Measurements from ENCODE around the gene OCA2.

Gene OCA2

GRCh38 chr15:27885201-27885600, 213.9 kb downstream of the OCA2 start:
- DNase-seq: no peak
- Histone ChIP-seq H3K9me3 (ENCODE audit: severe bottlenecking) (no peaks in the 10 kb centered on the region), H3K27ac (no peak overlapping the region), H3K27me3 (ENCODE audit: insufficient read depth, low read depth, severe bottlenecking) (no peaks in the 10 kb centered on the region), H3K4me3 (ENCODE audit: low read depth, low read length) (no peak overlapping the region), H3K36me3 (no peaks in the 10 kb centered on the region)
- TF ChIP-seq CTCF (IDR thresholded peaks at IDR 0.05; ENCODE audit: low read depth, low read length): no peak

GRCh38 chr15:27884726-27885125, 214.4 kb downstream of the OCA2 start:
- no peaks in the 10 kb centered on the region for H3K9me3 ChIP-seq (ENCODE audit: severe bottlenecking)
- no peak for DNase-seq
- no peak for TF ChIP-seq CTCF (IDR thresholded peaks at IDR 0.05; ENCODE audit: low read depth, low read length)
- H3K4me3 ChIP-seq (ENCODE audit: low read depth, low read length): no peak overlapping the region
- no peaks in the 10 kb centered on the region for H3K36me3 ChIP-seq
- H3K27ac ChIP-seq: no peak overlapping the region
- no peaks in the 10 kb centered on the region for H3K27me3 ChIP-seq (ENCODE audit: insufficient read depth, low read depth, severe bottlenecking)

GRCh38 chr15:27878841-27879240, 220.3 kb downstream of the OCA2 start:
- no peaks in the 10 kb centered on the region for H3K36me3 ChIP-seq
- TF ChIP-seq CTCF (IDR thresholded peaks at IDR 0.05; ENCODE audit: low read depth, low read length): no peak
- no peak overlapping the region for H3K27ac ChIP-seq
- DNase-seq: no peak
- H3K4me3 ChIP-seq (ENCODE audit: low read depth, low read length): no peak overlapping the region
- H3K27me3 ChIP-seq (ENCODE audit: insufficient read depth, low read depth, severe bottlenecking): no peaks in the 10 kb centered on the region
- H3K9me3 ChIP-seq (ENCODE audit: severe bottlenecking): no peaks in the 10 kb centered on the region

GRCh38 chr15:27873828-27874227, 225.3 kb downstream of the OCA2 start:
- Histone ChIP-seq H3K27me3 (ENCODE audit: insufficient read depth, low read depth, severe bottlenecking) (no peaks in the 10 kb centered on the region), H3K36me3 (no peaks in the 10 kb centered on the region), H3K9me3 (ENCODE audit: severe bottlenecking) (no peaks in the 10 kb centered on the region), H3K4me3 (ENCODE audit: low read depth, low read length) (no peak overlapping the region), H3K27ac (no peak overlapping the region)
- TF ChIP-seq CTCF (IDR thresholded peaks at IDR 0.05; ENCODE audit: low read depth, low read length): no peak
- DNase-seq: no peak

DNA sequence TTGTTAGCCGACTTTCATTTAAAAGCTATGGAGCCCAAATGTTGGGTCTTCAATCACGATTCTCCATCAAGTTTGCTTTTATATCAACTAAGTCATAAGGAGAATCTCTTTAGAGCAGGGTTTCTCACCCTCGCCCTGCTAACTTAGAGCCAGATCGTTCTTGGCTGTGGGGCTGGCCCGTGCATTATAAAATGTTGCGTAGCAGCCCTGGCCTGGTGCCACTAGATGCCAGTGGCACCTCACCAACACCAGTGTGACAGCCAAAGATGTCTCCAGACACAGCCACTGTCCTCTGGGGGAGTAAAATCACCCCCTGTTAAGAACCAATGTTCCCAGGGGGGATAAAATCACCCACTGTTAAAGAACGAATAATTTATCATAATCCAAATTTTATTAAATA, 226.1 kb downstream of the OCA2 start:
- no peak for DNase-seq
- Histone ChIP-seq H3K9me3 (ENCODE audit: severe bottlenecking) (no peaks in the 10 kb centered on the region), H3K27ac (no peak overlapping the region), H3K36me3 (no peaks in the 10 kb centered on the region), H3K4me3 (ENCODE audit: low read depth, low read length) (no peak overlapping the region), H3K27me3 (ENCODE audit: insufficient read depth, low read depth, severe bottlenecking) (no peaks in the 10 kb centered on the region)
- no peak for TF ChIP-seq CTCF (IDR thresholded peaks at IDR 0.05; ENCODE audit: low read depth, low read length)

- TF ChIP-seq CTCF (IDR thresholded peaks at IDR 0.05; ENCODE audit: low read depth, low read length): no peak
- no peak for DNase-seq
- no peaks in the 10 kb centered on the region for H3K36me3 ChIP-seq
- no peaks in the 10 kb centered on the region for H3K9me3 ChIP-seq (ENCODE audit: severe bottlenecking)
- no peak overlapping the region for H3K27ac ChIP-seq
- H3K4me3 ChIP-seq (ENCODE audit: low read depth, low read length): no peak overlapping the region
- H3K27me3 ChIP-seq (ENCODE audit: insufficient read depth, low read depth, severe bottlenecking): no peaks in the 10 kb centered on the region
Measured at GRCh38 chr15:27872355-27872754, 226.8 kb downstream of the OCA2 start.
